H9 (cell line): ENCODE measurements around the gene MEF2C. TPM values are rescaled to one million over a fixed set of nuclear protein-coding genes. Genes with fewer than 3 reads are reported as not detected.

Experiments
- DNase-seq: peaks from one replicate; pipeline ENCODE4 v3.0.0-alpha.2; 2017
- H2AFZ ChIP-seq: one replicate; pipeline ENCODE4 v1.6.1; 2013; ENCODE audit warnings: mild to moderate bottlenecking, low read length, control low read depth, moderate library complexity
- H2AK5ac ChIP-seq: 2 replicates; pipeline ENCODE4 v1.6.1; 2013; ENCODE audit warnings: low read length, control low read depth, mixed read lengths; ENCODE audit not compliant: insufficient read length
- H2BK120ac ChIP-seq: one replicate; pipeline ENCODE4 v1.6.1; 2013; ENCODE audit warnings: low read depth, mild to moderate bottlenecking, low read length, control low read depth, inconsistent platforms; ENCODE audit not compliant: poor library complexity, severe bottlenecking
- H2BK12ac ChIP-seq: 2 replicates; pipeline ENCODE4 v1.6.1; 2013; ENCODE audit warnings: low read length, control low read depth, mixed read lengths, low read depth; ENCODE audit not compliant: insufficient read length
- H2BK15ac ChIP-seq: 2 replicates; pipeline ENCODE4 v1.6.1; 2013; ENCODE audit warnings: low read depth, low read length, control low read depth
- H2BK20ac ChIP-seq: one replicate; pipeline ENCODE4 v1.6.1; 2013; ENCODE audit warnings: low read depth, mild to moderate bottlenecking, low read length, control low read depth, inconsistent platforms; ENCODE audit not compliant: poor library complexity, severe bottlenecking
- H2BK5ac ChIP-seq: 2 replicates; pipeline ENCODE4 v1.6.1; 2013; ENCODE audit warnings: low read length, control low read depth, mixed read lengths; ENCODE audit not compliant: insufficient read length
- H3K14ac ChIP-seq: 2 replicates; pipeline ENCODE4 v1.6.1; 2013; ENCODE audit warnings: low read length, control low read depth; ENCODE audit not compliant: insufficient read depth
- H3K18ac ChIP-seq: 2 replicates; pipeline ENCODE4 v1.6.1; 2013; ENCODE audit warnings: low read depth, mild to moderate bottlenecking, mixed read lengths, low read length, control low read depth; ENCODE audit not compliant: insufficient read length
- H3K23ac ChIP-seq: 2 replicates; pipeline ENCODE4 v1.6.1; 2013; ENCODE audit warnings: low read length, control low read depth, mixed read lengths, low read depth; ENCODE audit not compliant: insufficient read length
- H3K23me2 ChIP-seq: 2 replicates; pipeline ENCODE4 v1.6.1; 2013; ENCODE audit warnings: low read depth, mild to moderate bottlenecking, mixed read lengths, low read length, control low read depth; ENCODE audit not compliant: insufficient read length, poor library complexity, severe bottlenecking
- H3K27ac ChIP-seq: 2 replicates; pipeline ENCODE4 v1.5.1; 2013; ENCODE audit warnings: low read length, control low read depth, mixed read lengths, low read depth; ENCODE audit not compliant: insufficient read length
- H3K27me3 ChIP-seq: 2 replicates; pipeline ENCODE4 v1.6.1; 2013; ENCODE audit warnings: low read length, control low read depth, inconsistent platforms; ENCODE audit not compliant: insufficient read depth
- H3K4ac ChIP-seq: 2 replicates; pipeline ENCODE4 v1.6.1; 2013; ENCODE audit warnings: low read depth, mild to moderate bottlenecking, control low read depth, inconsistent platforms, low read length, moderate library complexity
- H3K4me1 ChIP-seq: 2 replicates; pipeline ENCODE4 v1.6.1; 2013; ENCODE audit warnings: low read length, control low read depth, inconsistent platforms; ENCODE audit not compliant: insufficient read depth
- H3K4me2 ChIP-seq: 2 replicates; pipeline ENCODE4 v1.6.1; 2013; ENCODE audit warnings: low read length, control low read depth, mixed read lengths; ENCODE audit not compliant: insufficient read length, insufficient read depth
- H3K56ac ChIP-seq: 2 replicates; pipeline ENCODE4 v1.6.1; 2013; ENCODE audit warnings: low read depth, mild to moderate bottlenecking, mixed read lengths, low read length, control low read depth; ENCODE audit not compliant: insufficient read length
- H3K79me1 ChIP-seq: 2 replicates; pipeline ENCODE4 v1.6.1; 2013; ENCODE audit warnings: low read depth, mild to moderate bottlenecking, moderate library complexity, low read length, control low read depth, inconsistent platforms; ENCODE audit not compliant: insufficient read depth, poor library complexity, severe bottlenecking
- H3K79me2 ChIP-seq: 2 replicates; pipeline ENCODE4 v1.6.1; 2013; ENCODE audit warnings: low read length, control low read depth, inconsistent platforms; ENCODE audit not compliant: insufficient read depth
- H3K9ac ChIP-seq: 2 replicates; pipeline ENCODE4 v1.6.1; 2013; ENCODE audit warnings: low read length, control low read depth, mixed read lengths; ENCODE audit not compliant: insufficient read length; ENCODE audit errors: extremely low read depth
- H3K9me3 ChIP-seq: one replicate; pipeline ENCODE4 v1.6.1; 2013; ENCODE audit warnings: low read depth, low read length, inconsistent platforms; ENCODE audit not compliant: control insufficient read depth
- H3T11ph ChIP-seq: one replicate; pipeline ENCODE4 v1.6.1; 2013; ENCODE audit warnings: mild to moderate bottlenecking, low read length, control low read depth, inconsistent platforms
- H4K20me1 ChIP-seq: one replicate; pipeline ENCODE4 v1.6.1; 2013; ENCODE audit not compliant: control insufficient read depth, insufficient read length, insufficient read depth
- H4K5ac ChIP-seq: 2 replicates; pipeline ENCODE4 v1.6.1; 2013; ENCODE audit warnings: low read depth, mild to moderate bottlenecking, mixed read lengths, low read length, control low read depth; ENCODE audit not compliant: insufficient read length
- H4K8ac ChIP-seq: replicated peaks from 2 replicates; pipeline ENCODE4 v1.6.1; 2013; ENCODE audit warnings: low read length, control low read depth, mixed read lengths, low read depth; ENCODE audit not compliant: insufficient read length
- H4K91ac ChIP-seq: 2 replicates; pipeline ENCODE4 v1.6.1; 2013; ENCODE audit warnings: low read depth, mild to moderate bottlenecking, moderate library complexity, mixed read lengths, low read length, control low read depth; ENCODE audit not compliant: insufficient read length
- H3K27ac Mint-ChIP-seq, 3 experiments: 2 replicates in 2 of 3; 3 replicates in 1 of 3; pipeline ENCODE4 v1.8.0; 2020 to 2021; ENCODE audit warnings: mixed read lengths in 3 of 3, mild to moderate bottlenecking in 1 of 3, moderate library complexity in 1 of 3
- H3K27me3 Mint-ChIP-seq: 2 replicates; pipeline ENCODE4 v1.8.0; 2021; ENCODE audit warnings: low read depth, mild to moderate bottlenecking, moderate library complexity, mixed read lengths
- H3K36me3 Mint-ChIP-seq, 3 experiments: 2 replicates in 2 of 3; 3 replicates in 1 of 3; pipeline ENCODE4 v1.8.0; 2020 to 2021; ENCODE audit warnings: low read depth in 3 of 3, mixed read lengths in 3 of 3; ENCODE audit not compliant: insufficient read depth in 1 of 3
- H3K4me1 Mint-ChIP-seq, 2 experiments: 2 replicates each; pipeline ENCODE4 v1.8.0; 2020; ENCODE audit warnings: mixed read lengths in 2 of 2
- H3K4me3 Mint-ChIP-seq, 2 experiments: 2 replicates in 1 of 2; 3 replicates in 1 of 2; pipeline ENCODE4 v1.8.0; 2020 to 2021; ENCODE audit warnings: mild to moderate bottlenecking in 2 of 2, mixed read lengths in 2 of 2, moderate library complexity in 1 of 2
- H3K9me3 Mint-ChIP-seq, 2 experiments: 2 replicates in 1 of 2; 3 replicates in 1 of 2; pipeline ENCODE4 v1.8.0; 2020; ENCODE audit warnings: mild to moderate bottlenecking in 2 of 2, mixed read lengths in 2 of 2, moderate library complexity in 1 of 2
- CTCF ChIP-seq: fragments of 200-600 bp; sonication (generic); conservative IDR thresholded peaks from 3 replicates; pipeline ENCODE4 v1.8.0; 2021; ENCODE audit warnings: antibody characterized with exemption, mild to moderate bottlenecking
- WGBS: extraction: QIAGEN DNeasy Blood & Tissue Kit; methylation state at CpG from one replicate; pipeline ENCODE4 v1.1.7; 2013; ENCODE audit warnings: missing lambda C conversion rate, low lambda C conversion rate, mixed read lengths; ENCODE audit not compliant: insufficient read length; ENCODE audit errors: extremely low coverage; 5-methylcytosine and 5-hydroxymethylcytosine counted together
- total RNA-seq: library from RNA; stranded (reverse); gene quantifications from 2 replicates; pipeline ENCODE4 v1.2.1, GENCODE V29; 2021

The MEF2C gene
- total RNA-seq, 1 experiment from 2014 or later = 0.11 TPM

- Mint-ChIP-seq H3K9me3 (no peaks in the 10 kb centered on the region), H3K4me1 (peaks cover 13 to 24% of the 10 kb centered on the region in 2 experiments), H3K27me3 (peaks cover 52% of the 10 kb centered on the region), H3K4me3 (no peak overlapping the region), H3K36me3 (no peaks in the 10 kb centered on the region), H3K27ac (no peak overlapping the region)
- Histone ChIP-seq H2BK15ac (no peak overlapping the region), H3K4me2 (no peak overlapping the region), H3K27me3 (peaks cover 4% of the 10 kb centered on the region; the same call in 1 of the 2 replicates), H3T11ph (no peak overlapping the region), H2BK20ac (no peak overlapping the region), H4K8ac (no peak overlapping the region), H3K23ac (no peak overlapping the region), H3K14ac (no peak overlapping the region), H2BK12ac (no peak overlapping the region), H3K79me2 (no peaks in the 10 kb centered on the region), H3K27ac (no peak overlapping the region), H4K20me1 (no peaks in the 10 kb centered on the region), H3K23me2 (peaks cover 21% of the 10 kb centered on the region), H3K79me1 (no peaks in the 10 kb centered on the region), H4K91ac (no peak overlapping the region), H2BK5ac (no peak overlapping the region), H3K4me1 (no peaks in the 10 kb centered on the region; the same call in none of the 2 replicates), H2AFZ (no peak overlapping the region), H3K4ac (no peak overlapping the region), H3K9me3 (no peaks in the 10 kb centered on the region), H4K5ac (no peak overlapping the region), H3K18ac (no peak overlapping the region), H2AK5ac (no peak overlapping the region), H2BK120ac (no peak overlapping the region), H3K9ac (no peak overlapping the region), H3K56ac (no peak overlapping the region)
- no peak for TF ChIP-seq CTCF
- no peak for DNase-seq
- WGBS = no CpG with 5 or more reads among the region's 5 CpGs
Observed at GRCh38 chr5:88881571-88881971, 1.4 kb downstream of the MEF2C start.
